ENCODE results near the gene QRICH1. TPM values are rescaled to one million over a fixed set of nuclear protein-coding genes. Genes with fewer than 3 reads are reported as not detected.

The QRICH1 gene, protein sequence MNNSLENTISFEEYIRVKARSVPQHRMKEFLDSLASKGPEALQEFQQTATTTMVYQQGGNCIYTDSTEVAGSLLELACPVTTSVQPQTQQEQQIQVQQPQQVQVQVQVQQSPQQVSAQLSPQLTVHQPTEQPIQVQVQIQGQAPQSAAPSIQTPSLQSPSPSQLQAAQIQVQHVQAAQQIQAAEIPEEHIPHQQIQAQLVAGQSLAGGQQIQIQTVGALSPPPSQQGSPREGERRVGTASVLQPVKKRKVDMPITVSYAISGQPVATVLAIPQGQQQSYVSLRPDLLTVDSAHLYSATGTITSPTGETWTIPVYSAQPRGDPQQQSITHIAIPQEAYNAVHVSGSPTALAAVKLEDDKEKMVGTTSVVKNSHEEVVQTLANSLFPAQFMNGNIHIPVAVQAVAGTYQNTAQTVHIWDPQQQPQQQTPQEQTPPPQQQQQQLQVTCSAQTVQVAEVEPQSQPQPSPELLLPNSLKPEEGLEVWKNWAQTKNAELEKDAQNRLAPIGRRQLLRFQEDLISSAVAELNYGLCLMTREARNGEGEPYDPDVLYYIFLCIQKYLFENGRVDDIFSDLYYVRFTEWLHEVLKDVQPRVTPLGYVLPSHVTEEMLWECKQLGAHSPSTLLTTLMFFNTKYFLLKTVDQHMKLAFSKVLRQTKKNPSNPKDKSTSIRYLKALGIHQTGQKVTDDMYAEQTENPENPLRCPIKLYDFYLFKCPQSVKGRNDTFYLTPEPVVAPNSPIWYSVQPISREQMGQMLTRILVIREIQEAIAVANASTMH
- 100 to 1,000 TPM in 1 of 3 donors, 10 to 100 TPM in 2; 73.1 to 115 (median 99.3) TPM for total RNA-seq

- peak within 1 kb of the TSS; percentile 84 to 99 (median 85) for H3K4me3 ChIP-seq
- H3K27me3 ChIP-seq: no peaks in the 10 kb centered on the region
- no peaks in the 10 kb centered on the region for H3K9me3 ChIP-seq
- peak; percentile 97 for DNase-seq (ENCODE audit: low spot score in 2 of 2)
- intact Hi-C loops (cut with DNase I; ENCODE audit: low total_unique reads): no loop called here
- H3K27ac ChIP-seq: peak within 1 kb of the TSS; percentile 95 to 96
- H3K4me1 ChIP-seq: peaks cover 0 to 24% of the 10 kb centered on the region in 2 donors
- TF ChIP-seq CTCF (IDR thresholded peaks at IDR 0.05): peak; percentile 20 to 62 (median 36)
- TF ChIP-seq POLR2A (IDR thresholded peaks at IDR 0.05): peak; percentile 77
- peak; percentile 71 to 84 (median 78) for TF ChIP-seq POLR2AphosphoS5 (IDR thresholded peaks at IDR 0.05)
- H3K36me3 ChIP-seq: no peaks in the 10 kb centered on the region
Measured at GRCh38 chr3:49093853-49094767, at the start of gene QRICH1. Gene QRICH1, minus strand, starts transcription at chr3:49094071. Its CDS starts 17,054 bp downstream, at chr3:49077017.

DNA sequence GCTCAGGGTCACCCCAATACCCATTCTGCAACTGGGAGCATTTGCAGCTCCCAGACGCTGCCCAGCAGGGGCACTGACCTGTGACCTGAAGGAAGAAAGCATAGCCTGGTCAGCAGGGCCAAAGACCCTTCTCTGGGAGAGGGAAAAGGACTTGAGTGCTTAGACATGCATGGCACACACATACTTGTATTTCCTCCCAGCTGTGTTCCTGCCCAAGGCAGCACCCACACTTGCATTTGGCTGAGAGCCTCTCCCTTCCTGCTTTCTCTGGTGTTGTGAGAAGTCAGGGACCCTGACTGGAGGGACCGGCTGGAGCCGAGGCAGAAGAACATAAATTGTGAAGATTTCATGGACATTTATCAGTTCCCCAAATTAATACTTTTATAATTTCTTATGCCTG lies 46.2 kb upstream of the QRICH1 start:
- no peak for TF ChIP-seq CTCF (IDR thresholded peaks at IDR 0.05)
- TF ChIP-seq POLR2A (IDR thresholded peaks at IDR 0.05): no peak
- TF ChIP-seq POLR2AphosphoS5 (IDR thresholded peaks at IDR 0.05): no peak
- Histone ChIP-seq H3K36me3 (no peaks in the 10 kb centered on the region), H3K27ac (no peak overlapping the region), H3K27me3 (no peaks in the 10 kb centered on the region), H3K4me3 (no peak overlapping the region), H3K9me3 (no peaks in the 10 kb centered on the region), H3K4me1 (no peaks in the 10 kb centered on the region)
- intact Hi-C loops (cut with DNase I; ENCODE audit: low total_unique reads): no loop called here
- DNase-seq (ENCODE audit: low spot score in 2 of 2): no peak

DNA sequence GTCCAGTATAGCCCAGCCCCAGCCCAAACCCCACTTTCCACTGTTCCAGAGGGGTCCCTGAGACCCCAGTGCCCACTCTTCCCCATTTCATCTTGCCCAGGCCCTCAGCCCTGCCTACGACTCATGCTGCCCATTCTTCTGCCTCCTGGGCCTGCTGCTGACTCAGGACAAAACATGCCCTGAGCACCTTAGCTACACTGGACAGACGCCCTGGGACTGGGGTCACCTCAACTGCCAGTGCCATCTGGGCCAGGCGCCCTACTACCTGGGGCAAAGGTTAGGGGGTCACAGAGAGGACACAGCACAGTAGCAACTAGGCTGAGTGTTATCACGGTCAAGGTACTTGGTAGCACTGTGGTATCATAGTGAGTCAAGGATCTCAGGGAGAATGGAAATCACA lies 41.6 kb upstream of the QRICH1 start:
- H3K27me3 ChIP-seq: no peaks in the 10 kb centered on the region
- H3K36me3 ChIP-seq: no peaks in the 10 kb centered on the region
- no peak for DNase-seq (ENCODE audit: low spot score in 2 of 2)
- H3K4me1 ChIP-seq: peaks cover 5 to 10% of the 10 kb centered on the region in 2 donors
- H3K9me3 ChIP-seq: no peaks in the 10 kb centered on the region
- TF ChIP-seq CTCF (IDR thresholded peaks at IDR 0.05): no peak
- no peak for TF ChIP-seq POLR2AphosphoS5 (IDR thresholded peaks at IDR 0.05)
- no peak for TF ChIP-seq POLR2A (IDR thresholded peaks at IDR 0.05)
- H3K4me3 ChIP-seq: no peak overlapping the region
- intact Hi-C loops (cut with DNase I; ENCODE audit: low total_unique reads): no loop called here
- no peak overlapping the region for H3K27ac ChIP-seq

DNA sequence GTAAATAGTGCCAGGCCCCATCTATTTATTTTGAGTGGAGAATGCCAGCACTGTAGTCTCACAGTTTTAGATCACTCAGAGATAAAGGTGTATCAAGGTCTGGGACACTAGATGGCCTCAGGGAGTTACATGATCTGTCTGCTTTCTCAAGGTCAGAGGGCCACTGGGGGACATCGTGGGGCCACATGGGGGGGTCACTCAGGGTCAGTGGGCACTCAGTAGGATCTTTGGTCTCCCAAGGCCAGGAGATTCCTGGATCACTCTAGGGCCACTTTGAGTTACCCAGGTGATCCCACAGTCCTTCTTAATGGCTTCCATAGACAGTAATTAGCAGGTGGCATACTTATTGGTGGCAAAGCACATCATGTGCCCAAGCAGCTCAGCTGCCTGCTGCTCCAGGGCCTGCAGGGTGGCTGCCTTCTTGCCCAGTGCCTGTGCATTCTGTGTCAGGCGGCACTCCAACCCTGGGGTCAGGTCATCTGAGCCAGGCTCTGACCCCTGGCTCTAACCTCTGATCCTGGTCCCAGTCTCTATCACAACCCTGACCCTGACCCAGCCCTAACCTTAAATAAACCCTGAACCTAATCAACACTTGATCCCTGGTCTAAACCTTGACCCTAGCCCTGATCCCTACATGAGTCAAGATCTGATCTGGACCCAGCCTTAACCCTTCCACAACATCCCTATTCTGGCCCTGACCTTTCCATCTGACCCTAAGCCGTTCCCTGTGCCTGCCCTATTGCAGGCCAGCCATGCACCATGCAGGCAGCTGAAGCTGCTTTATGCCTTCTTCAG lies 40.8 kb upstream of the QRICH1 start:
- peaks cover 5 to 10% of the 10 kb centered on the region in 2 donors for H3K4me1 ChIP-seq
- no peak for DNase-seq (ENCODE audit: low spot score in 2 of 2)
- H3K27ac ChIP-seq: peak overlapping the region; percentile 32 to 45
- no peaks in the 10 kb centered on the region for H3K36me3 ChIP-seq
- H3K9me3 ChIP-seq: no peaks in the 10 kb centered on the region
- intact Hi-C loops (cut with DNase I; ENCODE audit: low total_unique reads): no loop called here
- H3K4me3 ChIP-seq: peak overlapping the region in 1 of 3 donors; percentile 89
- TF ChIP-seq CTCF (IDR thresholded peaks at IDR 0.05): no peak
- TF ChIP-seq POLR2A (IDR thresholded peaks at IDR 0.05): no peak
- no peak for TF ChIP-seq POLR2AphosphoS5 (IDR thresholded peaks at IDR 0.05)
- H3K27me3 ChIP-seq: no peaks in the 10 kb centered on the region

Measured in breast epithelium (tissue), 4 donors.